Measurements from ENCODE around the gene NXPH4. TPM values are rescaled to one million over a fixed set of nuclear protein-coding genes. Genes with fewer than 3 reads are reported as not detected.

NXPH4 gene
- total RNA-seq, 2 experiments from 2014 or later: 5.3 to 10.5 TPM

GRCh38 chr12:57220770-57221168 is 4.2 kb downstream of the NXPH4 start:
- H3K9me3 ChIP-seq (ENCODE audit: low read length): no peaks in the 10 kb centered on the region
- TF ChIP-seq EZH2phosphoT487 (IDR thresholded peaks at IDR 0.05; ENCODE audit: borderline replicate concordance, low read depth, low read length) (no peak), CTCF (conservative IDR thresholded peaks at IDR 0.05; ENCODE audit: low read length) (no peak)
- no peaks in the 10 kb centered on the region for H4K20me1 ChIP-seq (ENCODE audit: insufficient read depth, low read length)
- peaks cover 49% of the 10 kb centered on the region for H3K4me1 ChIP-seq (ENCODE audit: insufficient read depth, low read length, poor library complexity, severe bottlenecking)
- POLR2A ChIA-PET: no interaction called here
- no peak overlapping the region for H2AFZ ChIP-seq (ENCODE audit: low read length)
- CTCF ChIA-PET (ENCODE audit: unreplicated experiment): no interaction called here
- BruUV-seq (replicated peaks): no TSS peak
- intact Hi-C loops (cut with micrococcal nuclease; ENCODE audit: unreplicated experiment): no loop called here
- DNase-seq (ENCODE audit: low spot score): no peak
- H3K4me3 ChIP-seq (ENCODE audit: low read depth, low read length, poor library complexity, severe bottlenecking): no peak overlapping the region
- H3K36me3 ChIP-seq (ENCODE audit: insufficient read depth, low read length): no peaks in the 10 kb centered on the region
- H3K4me2 ChIP-seq (ENCODE audit: low read length): no peak overlapping the region
- no peak overlapping the region for H3K27ac ChIP-seq (ENCODE audit: low read depth, low read length, poor library complexity, severe bottlenecking)
- H3K79me2 ChIP-seq (ENCODE audit: insufficient read depth, low read depth, low read length): no peaks in the 10 kb centered on the region
- no peaks in the 10 kb centered on the region for H3K9me2 ChIP-seq (ENCODE audit: insufficient read depth, low read length)

GRCh38 chr12:57221169-57221917 is 4.7 kb downstream of the NXPH4 start:
- H3K9me3 ChIP-seq (ENCODE audit: low read length): no peaks in the 10 kb centered on the region
- H3K79me2 ChIP-seq (ENCODE audit: insufficient read depth, low read depth, low read length): no peaks in the 10 kb centered on the region
- H3K4me3 ChIP-seq (ENCODE audit: low read depth, low read length, poor library complexity, severe bottlenecking): no peak overlapping the region
- H2AFZ ChIP-seq (ENCODE audit: low read length): no peak overlapping the region
- H3K36me3 ChIP-seq (ENCODE audit: insufficient read depth, low read length): no peaks in the 10 kb centered on the region
- TF ChIP-seq CTCF (conservative IDR thresholded peaks at IDR 0.05; ENCODE audit: low read length) (no peak), EZH2phosphoT487 (IDR thresholded peaks at IDR 0.05; ENCODE audit: borderline replicate concordance, low read depth, low read length) (no peak)
- peaks cover 49% of the 10 kb centered on the region for H3K4me1 ChIP-seq (ENCODE audit: insufficient read depth, low read length, poor library complexity, severe bottlenecking)
- intact Hi-C loops (cut with micrococcal nuclease; ENCODE audit: unreplicated experiment): no loop called here
- H3K9me2 ChIP-seq (ENCODE audit: insufficient read depth, low read length): no peaks in the 10 kb centered on the region
- ChIA-PET CTCF (ENCODE audit: unreplicated experiment) (no interaction called here), POLR2A (no interaction called here)
- no TSS peak for BruUV-seq (replicated peaks)
- no peak for DNase-seq (ENCODE audit: low spot score)
- H3K4me2 ChIP-seq (ENCODE audit: low read length): no peak overlapping the region
- no peaks in the 10 kb centered on the region for H4K20me1 ChIP-seq (ENCODE audit: insufficient read depth, low read length)
- no peak overlapping the region for H3K27ac ChIP-seq (ENCODE audit: low read depth, low read length, poor library complexity, severe bottlenecking)
